ENCODE measurements around the gene DHODH.

DNA sequence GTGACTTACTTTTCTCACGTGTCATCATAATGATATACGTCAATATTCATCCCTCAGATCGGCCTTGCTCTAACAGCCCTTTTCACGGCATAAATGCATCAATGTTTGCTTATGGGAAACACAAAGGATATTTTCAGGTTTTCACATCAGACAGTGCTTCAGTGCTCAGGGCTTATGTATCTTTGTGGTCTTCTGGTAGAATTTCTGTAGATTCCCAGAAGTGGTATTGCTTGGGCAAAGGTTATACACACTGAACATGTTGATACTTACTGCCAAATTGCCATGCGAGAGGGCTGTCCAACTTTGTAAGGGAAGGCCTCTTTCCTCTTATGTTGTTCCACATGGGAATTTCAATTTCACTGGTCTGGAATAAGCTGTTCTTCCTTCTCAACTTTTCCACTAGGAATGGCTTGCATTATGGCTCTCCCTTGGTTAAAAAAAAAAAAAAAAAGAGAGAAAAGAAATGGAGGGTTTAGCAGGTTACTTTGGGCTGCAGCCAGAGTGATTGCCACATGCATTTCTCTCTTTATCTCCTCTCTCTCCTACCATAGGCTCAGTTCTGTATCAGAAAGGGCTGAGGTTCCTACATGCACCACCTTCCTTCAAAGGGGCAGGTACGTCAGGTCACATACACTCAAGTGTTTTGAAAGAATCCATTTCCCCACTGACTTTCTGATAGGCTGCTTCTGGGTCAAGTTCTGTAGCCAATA, 19.3 kb downstream of the DHODH start:
- TF ChIP-seq, protein P1, sequence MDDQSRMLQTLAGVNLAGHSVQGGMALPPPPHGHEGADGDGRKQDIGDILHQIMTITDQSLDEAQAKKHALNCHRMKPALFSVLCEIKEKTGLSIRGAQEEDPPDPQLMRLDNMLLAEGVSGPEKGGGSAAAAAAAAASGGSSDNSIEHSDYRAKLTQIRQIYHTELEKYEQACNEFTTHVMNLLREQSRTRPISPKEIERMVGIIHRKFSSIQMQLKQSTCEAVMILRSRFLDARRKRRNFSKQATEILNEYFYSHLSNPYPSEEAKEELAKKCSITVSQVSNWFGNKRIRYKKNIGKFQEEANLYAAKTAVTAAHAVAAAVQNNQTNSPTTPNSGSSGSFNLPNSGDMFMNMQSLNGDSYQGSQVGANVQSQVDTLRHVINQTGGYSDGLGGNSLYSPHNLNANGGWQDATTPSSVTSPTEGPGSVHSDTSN (IDR thresholded peaks at IDR 0.05), result no peak
- TF ChIP-seq REST (IDR thresholded peaks at IDR 0.05) (no peak), EP300 (IDR thresholded peaks at IDR 0.05) (no peak)

All from A549 (cell line).